ENCODE results near the gene HMCN1.

DNA sequence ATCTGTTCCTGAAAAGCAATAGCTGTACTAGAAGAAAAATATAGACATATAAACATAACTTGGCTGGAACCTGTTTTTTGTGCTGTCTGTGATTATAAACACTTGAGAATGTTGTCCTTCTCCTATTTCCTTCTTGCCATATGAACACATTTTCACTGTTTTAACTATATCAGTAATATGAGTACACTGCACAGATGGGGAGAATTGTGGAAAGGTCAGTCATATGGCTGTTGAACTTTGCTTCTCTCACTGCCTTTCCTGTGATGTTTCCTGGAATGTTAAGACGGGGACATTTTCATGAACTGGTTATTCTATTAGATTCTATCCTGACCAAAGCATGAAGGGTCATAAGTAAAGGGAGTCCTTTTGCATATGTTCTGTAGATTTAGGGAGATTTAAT, 24.9 kb downstream of the HMCN1 start:
- TF ChIP-seq CTCF (IDR thresholded peaks at IDR 0.05) (no peak), TCF7L2 (IDR thresholded peaks at IDR 0.05; ENCODE audit: low read depth, low read length) (no peak), POLR2AphosphoS5 (IDR thresholded peaks at IDR 0.05; ENCODE audit: low read depth, low read length) (no peak)

All from Panc1 (cell line).